HCT116 (cell line): ENCODE data around the gene ATP8A2. TPM values are rescaled to one million over a fixed set of nuclear protein-coding genes. Genes with fewer than 3 reads are reported as not detected.

Experiments
- ATAC-seq: fragments of 200-7000 bp; cut with Tn5 transposase; 2 replicates; pipeline ENCODE4 v1.9.1; 2020; ENCODE audit warnings: mild to moderate bottlenecking, moderate library complexity
- BruUV-seq: library from RNA; stranded (reverse); fragments of 400-500 nt; replicated peaks from 2 replicates; lab custom pipeline; 2021; lab: Mats Ljungman, UMichigan
- CTCF ChIA-PET: fragments of 300-600 bp; sonication (Branson Sonifier 250); formaldehyde crosslinking; loops from one replicate; lab custom pipeline; 2021; ENCODE audit warnings: antibody characterized with exemption; lab: Charles Lee
- POLR2A ChIA-PET: fragments of 300-600, 350-600 bp; sonication (Branson Sonifier 250); formaldehyde crosslinking; loops from one replicate; lab custom pipeline; 2021; ENCODE audit warnings: antibody characterized with exemption; lab: Charles Lee
- RAD21 ChIA-PET, 2 experiments: fragments of 300-600 bp; sonication (Branson Sonifier 250); formaldehyde crosslinking; loops; one replicate each; lab custom pipeline; 2023; ENCODE audit warnings: low total read pairs in 2 of 2; ENCODE audit not compliant: uncharacterized antibody in 2 of 2, unreplicated experiment in 2 of 2, low non-redundant PET in 1 of 2; lab: Charles Lee
- DNase-seq: peaks from one replicate; pipeline ENCODE4 v3.0.0-alpha.2; 2010; ENCODE audit warnings: low read depth, low spot score
- H2AFZ ChIP-seq: fragments of 200-600 bp; shearing (Covaris generic), sonication (generic); 2 replicates; pipeline ENCODE4 v1.6.1; 2017; ENCODE audit warnings: low read depth, mixed run types, mixed read lengths, antibody characterized with exemption, low read length; ENCODE audit not compliant: poor library complexity, severe bottlenecking
- H3K27ac ChIP-seq: 2 replicates; pipeline ENCODE4 v1.5.1; 2012; ENCODE audit warnings: low read depth, low read length
- H3K27me3 ChIP-seq: fragments of 200-600 bp; sonication (generic); 2 replicates; pipeline ENCODE4 v1.6.1; 2016; ENCODE audit warnings: mixed run types, low read length, mixed read lengths; ENCODE audit not compliant: insufficient read depth
- H3K36me3 ChIP-seq, 2 experiments: fragments of 200-500 bp in 1 of 2; fragments of 200-600 bp in 1 of 2; sonication (Bioruptor generic) in 1 of 2; sonication (generic) in 1 of 2; 2 replicates each; pipeline versions ENCODE4 v1.5.1 to v1.6.1; 2014 to 2016; ENCODE audit warnings: low read length in 2 of 2, inconsistent platforms in 1 of 2, mixed read lengths in 1 of 2, mixed run types in 1 of 2; ENCODE audit not compliant: insufficient read depth in 2 of 2, control insufficient read depth in 1 of 2
- H3K4me1 ChIP-seq, 2 experiments: fragments of 200-600 bp in 1 of 2; sonication (generic) in 1 of 2; 2 replicates each; pipeline versions ENCODE4 v1.5.1 to v1.6.1; 2012 to 2017; ENCODE audit warnings: low read length in 2 of 2, inconsistent platforms in 1 of 2, mild to moderate bottlenecking in 1 of 2, mixed read lengths in 1 of 2, mixed run types in 1 of 2, moderate library complexity in 1 of 2; ENCODE audit not compliant: insufficient read depth in 2 of 2, control insufficient read depth in 1 of 2
- H3K4me2 ChIP-seq: fragments of 200-600 bp; sonication (generic); 2 replicates; pipeline ENCODE4 v1.6.1; 2017; ENCODE audit warnings: mixed run types, low read length, mixed read lengths
- H3K4me3 ChIP-seq, 2 experiments: fragments of 200-600 bp in 1 of 2; sonication (generic) in 1 of 2; replicated peaks in 1 of 2; 2 replicates each; pipeline ENCODE4 v1.5.1; 2011 to 2016; ENCODE audit warnings: low read length in 2 of 2, control low read depth in 1 of 2, low read depth in 1 of 2, mild to moderate bottlenecking in 1 of 2, mixed read lengths in 1 of 2, mixed run types in 1 of 2
- H3K79me2 ChIP-seq: fragments of 200-600 bp; sonication (generic); 2 replicates; pipeline ENCODE4 v1.6.1; 2017; ENCODE audit warnings: mild to moderate bottlenecking, mixed run types, low read length, moderate library complexity, mixed read lengths; ENCODE audit not compliant: insufficient read depth
- H3K9ac ChIP-seq: fragments of 200-600 bp; sonication (generic); 2 replicates; pipeline ENCODE4 v1.6.1; 2016; ENCODE audit warnings: low read length, mixed read lengths
- H3K9me2 ChIP-seq: fragments of 200-600 bp; sonication (generic), shearing (Covaris generic); 2 replicates; pipeline ENCODE4 v1.6.1; 2017; ENCODE audit warnings: mixed run types, mild to moderate bottlenecking, moderate library complexity; ENCODE audit not compliant: insufficient read depth
- H3K9me3 ChIP-seq, 2 experiments: fragments of 200-500 bp in 1 of 2; fragments of 200-600 bp in 1 of 2; sonication (Bioruptor generic) in 1 of 2; sonication (generic) in 1 of 2; 2 replicates each; pipeline ENCODE4 v1.6.1; 2014 to 2017; ENCODE audit warnings: low read length in 2 of 2, mixed read lengths in 2 of 2, inconsistent platforms in 1 of 2, low read depth in 1 of 2, mild to moderate bottlenecking in 1 of 2, mixed run types in 1 of 2, moderate library complexity in 1 of 2; ENCODE audit not compliant: control insufficient read depth in 1 of 2, insufficient read depth in 1 of 2
- H4K20me1 ChIP-seq: fragments of 200-600 bp; sonication (generic), shearing (Covaris generic); 2 replicates; pipeline ENCODE4 v1.6.1; 2017; ENCODE audit warnings: mixed run types, mild to moderate bottlenecking, moderate library complexity; ENCODE audit not compliant: insufficient read depth
- ATF3 ChIP-seq: IDR thresholded peaks from 2 replicates; pipeline ENCODE4 v1.6.1; 2012
- CBX3 ChIP-seq: IDR thresholded peaks from 2 replicates; pipeline ENCODE4 v1.6.1; 2012; ENCODE audit warnings: low read depth
- CEBPB ChIP-seq: IDR thresholded peaks from 2 replicates; pipeline ENCODE4 v1.6.1; 2012; ENCODE audit warnings: low read depth
- CTCF ChIP-seq, 3 experiments: fragments of 200-600 bp in 1 of 3; sonication (generic) in 1 of 3; IDR thresholded peaks in 2 of 3; conservative IDR thresholded peaks in 1 of 3; 2 replicates each; pipeline ENCODE4 v1.5.1; 2012 to 2017; ENCODE audit warnings: low read depth in 2 of 3, low read length in 2 of 3, antibody characterized with exemption in 1 of 3, borderline replicate concordance in 1 of 3, control low read depth in 1 of 3, mild to moderate bottlenecking in 1 of 3, mixed read lengths in 1 of 3, mixed run types in 1 of 3, moderate library complexity in 1 of 3; ENCODE audit not compliant: insufficient read depth in 1 of 3
- EGR1 ChIP-seq: IDR thresholded peaks from 2 replicates; pipeline ENCODE4 v1.6.1; 2012; ENCODE audit warnings: low read depth
- ELF1 ChIP-seq: IDR thresholded peaks from 2 replicates; pipeline ENCODE4 v1.6.1; 2012; ENCODE audit warnings: low read depth, borderline replicate concordance
- EZH2 ChIP-seq: fragments of 200-600 bp; sonication (generic); IDR thresholded peaks from 2 replicates; pipeline ENCODE4 v1.6.1; 2017; ENCODE audit warnings: antibody characterized with exemption, mixed run types
- EZH2phosphoT487 ChIP-seq: fragments of 200-600 bp; IDR thresholded peaks from 2 replicates; pipeline ENCODE4 v1.6.1; 2018; ENCODE audit warnings: antibody characterized with exemption, borderline replicate concordance
- MAX ChIP-seq: IDR thresholded peaks from 2 replicates; pipeline ENCODE4 v1.6.1; 2012
- POLR2A ChIP-seq: IDR thresholded peaks from 2 replicates; pipeline ENCODE4 v1.7.0; 2011; ENCODE audit warnings: borderline replicate concordance; ENCODE audit not compliant: insufficient read depth, insufficient read length; ENCODE audit errors: extremely low read depth
- POLR2AphosphoS5 ChIP-seq: IDR thresholded peaks from 2 replicates; pipeline ENCODE4 v1.6.1; 2011; ENCODE audit warnings: mild to moderate bottlenecking, low read depth, low read length, moderate library complexity
- RAD21 ChIP-seq: IDR thresholded peaks from 2 replicates; pipeline ENCODE4 v1.6.1; 2012; ENCODE audit warnings: low read depth, mild to moderate bottlenecking
- REST ChIP-seq: IDR thresholded peaks from 2 replicates; pipeline ENCODE4 v1.6.1; 2012; ENCODE audit warnings: low read depth
- SRF ChIP-seq: IDR thresholded peaks from 2 replicates; pipeline ENCODE4 v1.6.1; 2012; ENCODE audit warnings: low read depth
- TCF7L2 ChIP-seq: IDR thresholded peaks from 2 replicates; pipeline ENCODE4 v1.7.0; 2011; ENCODE audit warnings: borderline replicate concordance, inconsistent platforms; ENCODE audit not compliant: insufficient read depth, insufficient read length; ENCODE audit errors: extremely low read depth
- YY1 ChIP-seq: IDR thresholded peaks from 2 replicates; pipeline ENCODE4 v1.6.1; 2011; ENCODE audit warnings: low read length, low read depth, moderate library complexity, mild to moderate bottlenecking; ENCODE audit not compliant: insufficient replicate concordance; ENCODE audit errors: extremely low read depth
- ZBTB33 ChIP-seq: IDR thresholded peaks from 2 replicates; pipeline ENCODE4 v1.6.1; 2011; ENCODE audit warnings: mild to moderate bottlenecking, low read length, moderate library complexity; ENCODE audit not compliant: insufficient replicate concordance; ENCODE audit errors: extremely low read depth
- ZFX ChIP-seq: fragments of 450-650 bp; IDR thresholded peaks from 2 replicates; pipeline ENCODE4 v1.6.1; 2017
- intact Hi-C: fragments of 100-400 bp; cut with micrococcal nuclease; formaldehyde crosslinking; loops from 2 replicates; pipeline ENCODE4 v1.10.0; 2022
- total RNA-seq: library from RNA; stranded (reverse); gene quantifications from one replicate; pipeline ENCODE4 v1.2.1, GENCODE V29; 2021; ENCODE audit not compliant: unreplicated experiment

Gene ATP8A2
- total RNA-seq, 1 experiment from 2014 or later, result not detected

- Histone ChIP-seq H4K20me1 (no peaks in the 10 kb centered on the region), H3K27me3 (peaks cover 35% of the 10 kb centered on the region; the same call in 1 of the 2 replicates), H3K27ac (no peak overlapping the region), H3K79me2 (no peaks in the 10 kb centered on the region), H3K4me1 (no peaks in the 10 kb centered on the region), H3K9me2 (no peaks in the 10 kb centered on the region), H3K9ac (no peak overlapping the region), H3K36me3 (no peaks in the 10 kb centered on the region), H3K4me2 (no peak overlapping the region), H2AFZ (no peak overlapping the region), H3K4me3 (no peak overlapping the region), H3K9me3 (no peaks in the 10 kb centered on the region)
- DNase-seq (no peak), ATAC-seq (no peak)
- ChIA-PET POLR2A (no interaction called here), RAD21 (no interaction called here), CTCF (interaction anchor here (1.1 kb wide), 1 partner anchor 927 kb away, joined by 4 read pairs; no protein-coding TSS in a partner anchor)
- BruUV-seq, result no TSS peak
- TF ChIP-seq POLR2AphosphoS5 (no peak), MAX (no peak), CEBPB (no peak), TCF7L2 (no peak), ZFX (no peak), SRF (no peak), ELF1 (no peak), CTCF (IDR thresholded peaks at IDR 0.05 in 2 of 3, conservative IDR thresholded peaks at IDR 0.05 in 1 of 3; ENCODE audit: borderline replicate concordance in 1 of 3, insufficient read depth in 1 of 3, low read depth in 2 of 3, low read length in 2 of 3) (no peak), YY1 (no peak), EGR1 (no peak), CBX3 (no peak), EZH2phosphoT487 (no peak), ZBTB33 (no peak), POLR2A (no peak), RAD21 (no peak), REST (no peak), EZH2 (no peak), ATF3 (no peak)
- intact Hi-C loops, result no loop called here
Measured at GRCh38 chr13:25771202-25771601, 399.4 kb downstream of the ATP8A2 start.
